K562 (cell line): ENCODE measurements around the gene HRH4. TPM values are rescaled to one million over a fixed set of nuclear protein-coding genes. Genes with fewer than 3 reads are reported as not detected.

Experiments used
- ATAC-seq: fragments of 200-7000 bp; cut with Tn5 transposase; 3 replicates; pipeline ENCODE4 v1.9.1; 2020; ENCODE audit warnings: moderate library complexity
- Bru-seq: library from RNA; stranded (reverse); fragments of 400-500 nt; gene quantifications from one replicate; lab custom pipeline; 2021; lab: Mats Ljungman, UMichigan
- BruChase-seq, 2 experiments: library from RNA; stranded (reverse); fragments of 400-500 nt; gene quantifications; one replicate each; lab custom pipeline; 2021; lab: Mats Ljungman, UMichigan
- BruUV-seq: library from RNA; stranded (reverse); fragments of 400-500 nt; replicated peaks from 2 replicates; lab custom pipeline; 2021; lab: Mats Ljungman, UMichigan
- CTCF ChIA-PET: fragments of 300-600 bp; formaldehyde crosslinking; extraction: SDS; loops from one replicate; lab custom pipeline; 2021; ENCODE audit warnings: low intra/inter-chr PET ratio; lab: Yijun Ruan, JAX
- POLR2A ChIA-PET: fragments of 300-600, 350-650 bp; sonication (Branson Sonifier 250); formaldehyde crosslinking; extraction: SDS; loops from one replicate; lab custom pipeline; 2021; ENCODE audit warnings: antibody characterized with exemption, inconsistent platforms; lab: Yijun Ruan, JAX
- DNase-seq, 4 experiments: peaks; one replicate each; pipeline versions ENCODE4 v3.0.0 to v3.0.0-alpha.2; 2011 to 2018; ENCODE audit warnings: low spot score in 3 of 4, mixed read lengths in 3 of 4; ENCODE audit errors: extremely low read depth in 1 of 4
- FAIRE-seq: peaks from 2 replicates; lab custom pipeline; 2011; peaks lifted over from hg19 to GRCh38; lab: Jason Lieb, UNC
- H2AFZ ChIP-seq: 2 replicates; pipeline ENCODE4 v1.6.0; 2011; ENCODE audit warnings: low read depth, low read length, control low read depth, inconsistent platforms
- H3K27ac ChIP-seq: fragments of 200-600 bp; 3 replicates; pipeline ENCODE4 v1.8.0; 2011; ENCODE audit warnings: low read depth, mild to moderate bottlenecking, control low read depth, inconsistent platforms, low read length, moderate library complexity, mixed read lengths; ENCODE audit errors: extremely low read depth
- H3K27me3 ChIP-seq, 2 experiments: fragments of 300-600 bp in 1 of 2; 2 replicates in 1 of 2; 3 replicates in 1 of 2; pipeline versions ENCODE4 v1.6.0 to v1.8.0; 2011; ENCODE audit warnings: inconsistent platforms in 2 of 2, low read length in 2 of 2, mild to moderate bottlenecking in 1 of 2, mixed read lengths in 1 of 2, moderate library complexity in 1 of 2; ENCODE audit not compliant: control insufficient read depth in 2 of 2, insufficient read depth in 2 of 2
- H3K36me3 ChIP-seq: fragments of 300-600 bp; 3 replicates; pipeline ENCODE4 v1.8.0; 2011; ENCODE audit warnings: mild to moderate bottlenecking, low read length, inconsistent platforms; ENCODE audit not compliant: control insufficient read depth, insufficient read depth
- H3K4me1 ChIP-seq, 2 experiments: fragments of 200-600 bp in 1 of 2; replicated peaks in 1 of 2; 2 replicates in 1 of 2; 3 replicates in 1 of 2; pipeline versions ENCODE4 v1.5.1 to v1.8.0; 2011; ENCODE audit warnings: inconsistent platforms in 2 of 2, low read length in 2 of 2, mild to moderate bottlenecking in 1 of 2, mixed read lengths in 1 of 2, moderate library complexity in 1 of 2; ENCODE audit not compliant: control insufficient read depth in 2 of 2, insufficient read depth in 2 of 2
- H3K4me2 ChIP-seq: 2 replicates; pipeline ENCODE4 v1.6.1; 2011; ENCODE audit warnings: low read length, control low read depth, inconsistent platforms, mixed read lengths; ENCODE audit not compliant: insufficient read depth
- H3K4me3 ChIP-seq: fragments of 200-600 bp; sonication (generic), shearing (Covaris generic); 2 replicates; pipeline ENCODE4 v1.5.1; 2016; ENCODE audit warnings: control low read depth, inconsistent platforms
- H3K79me2 ChIP-seq: fragments of 200-600 bp; 3 replicates; pipeline ENCODE4 v1.8.0; 2011; ENCODE audit warnings: low read length, inconsistent platforms; ENCODE audit not compliant: control insufficient read depth, insufficient read depth
- H3K9ac ChIP-seq, 2 experiments: 2 replicates each; pipeline versions ENCODE4 v1.6.0 to v1.6.1; 2011; ENCODE audit warnings: low read depth in 2 of 2, low read length in 2 of 2, control low read depth in 1 of 2, inconsistent platforms in 1 of 2, mild to moderate bottlenecking in 1 of 2, mixed read lengths in 1 of 2; ENCODE audit not compliant: insufficient read depth in 1 of 2
- H3K9me1 ChIP-seq: one replicate; pipeline ENCODE4 v1.6.0; 2011; ENCODE audit warnings: inconsistent platforms, mild to moderate bottlenecking, low read length, moderate library complexity; ENCODE audit not compliant: control insufficient read depth, insufficient read depth
- H3K9me3 ChIP-seq: replicated peaks from 2 replicates; pipeline ENCODE4 v1.5.1; 2011; ENCODE audit warnings: low read depth, low read length, inconsistent platforms; ENCODE audit not compliant: control insufficient read depth, insufficient read depth
- H4K20me1 ChIP-seq: replicated peaks from 2 replicates; pipeline ENCODE4 v1.6.1; 2011; ENCODE audit warnings: low read length, inconsistent platforms, mixed read lengths; ENCODE audit not compliant: control insufficient read depth, insufficient read depth
- BCLAF1 ChIP-seq, 2 experiments: fragments of 450-650 bp in 1 of 2; IDR thresholded peaks; 2 replicates each; pipeline ENCODE4 v1.6.1; 2011 to 2017; ENCODE audit warnings: low read depth in 2 of 2, antibody characterized with exemption in 1 of 2, borderline replicate concordance in 1 of 2, low read length in 1 of 2, mild to moderate bottlenecking in 1 of 2, mixed read lengths in 1 of 2; ENCODE audit not compliant: control insufficient read depth in 1 of 2
- BRD9 ChIP-seq: fragments of 450-650 bp; IDR thresholded peaks from 2 replicates; pipeline ENCODE4 v1.6.1; 2018; ENCODE audit warnings: low read depth; ENCODE audit not compliant: partially characterized antibody
- CCAR2 ChIP-seq: fragments of 200-400 bp; formaldehyde crosslinking; IDR thresholded peaks from 2 replicates; pipeline ENCODE4 v1.6.1; 2017; ENCODE audit warnings: mild to moderate bottlenecking, low read depth, low read length
- CGGBP1 ChIP-seq: fragments of 250-450 bp; sonication (Bioruptor Pico); IDR thresholded peaks from 2 replicates; pipeline ENCODE4 v1.9.0; 2021; ENCODE audit warnings: mild to moderate bottlenecking
- ERF ChIP-seq: fragments of 450-650 bp; formaldehyde crosslinking; IDR thresholded peaks from 2 replicates; pipeline ENCODE4 v1.4.0; 2020; ENCODE audit warnings: mild to moderate bottlenecking, mixed read lengths
- FOXJ3 ChIP-seq: sonication (generic); formaldehyde crosslinking; IDR thresholded peaks from 2 replicates; pipeline ENCODE4 v1.4.0; 2020; ENCODE audit warnings: mild to moderate bottlenecking, missing genetic modification reagents
- L3MBTL2 ChIP-seq: fragments of 450-650 bp; IDR thresholded peaks from 2 replicates; pipeline ENCODE4 v1.6.1; 2016; ENCODE audit warnings: mild to moderate bottlenecking, moderate library complexity
- MCM2 ChIP-seq: fragments of 450-650 bp; IDR thresholded peaks from 2 replicates; pipeline ENCODE4 v1.6.1; 2017; ENCODE audit warnings: low read depth, mild to moderate bottlenecking
- PHF21A ChIP-seq: fragments of 450-650 bp; IDR thresholded peaks from 2 replicates; pipeline ENCODE4 v1.6.1; 2017; ENCODE audit warnings: low read depth, borderline replicate concordance
- POLR2H ChIP-seq: IDR thresholded peaks from 2 replicates; pipeline ENCODE4 v1.6.1; 2016; ENCODE audit warnings: missing genetic modification characterization, low read depth, mild to moderate bottlenecking, control low read depth, missing compliant biosample characterization, moderate library complexity
- RBM17 ChIP-seq: fragments of 200-400 bp; formaldehyde crosslinking; IDR thresholded peaks from 2 replicates; pipeline ENCODE4 v1.6.1; 2017; ENCODE audit warnings: low read depth, mild to moderate bottlenecking, low read length, borderline replicate concordance
- SNIP1 ChIP-seq: fragments of 450-650 bp; IDR thresholded peaks from 2 replicates; pipeline ENCODE4 v1.7.1; 2017; ENCODE audit warnings: low read depth, mild to moderate bottlenecking
- SRSF1 ChIP-seq: fragments of 200-400 bp; formaldehyde crosslinking; IDR thresholded peaks from 2 replicates; pipeline ENCODE4 v1.6.1; 2017; ENCODE audit warnings: mild to moderate bottlenecking, low read depth, low read length, moderate library complexity
- ZC3H8 ChIP-seq: fragments of 450-650 bp; IDR thresholded peaks from 2 replicates; pipeline ENCODE4 v1.6.1; 2017
- ZNF134 ChIP-seq: fragments of 250-450 bp; sonication (Bioruptor Pico); conservative IDR thresholded peaks from 2 replicates; pipeline ENCODE4 v1.4.0; 2020
- ZNF347 ChIP-seq: fragments of 450-650 bp; formaldehyde crosslinking; IDR thresholded peaks from 2 replicates; pipeline ENCODE4 v1.4.0; 2020; ENCODE audit warnings: low read depth, mild to moderate bottlenecking, moderate library complexity
- ZNF766 ChIP-seq: fragments of 200-800 bp; sonication (Bioruptor generic); conservative IDR thresholded peaks from 2 replicates; pipeline ENCODE4 v1.6.1; 2016; ENCODE audit warnings: missing genetic modification characterization, missing compliant biosample characterization
- WGBS: fragments of 100-300 bp; shearing (Covaris generic); methylation state at CpG from one replicate; pipeline ENCODE4 v1.1.6; 2016; ENCODE audit warnings: low coverage, mixed read lengths; ENCODE audit not compliant: insufficient coverage; ENCODE audit errors: missing lambda C conversion rate; 5-methylcytosine and 5-hydroxymethylcytosine counted together
- in situ Hi-C: fragments of 300-500 bp; cut with MboI; formaldehyde crosslinking; loops from 4 replicates; pipeline ENCODE4 v1.15.0; 2018; ENCODE audit warnings: inconsistent platforms, mixed read lengths
- intact Hi-C: fragments of 100-400 bp; cut with micrococcal nuclease; formaldehyde crosslinking; loops from 2 replicates; pipeline ENCODE4 v1.14.2; 2022
- long read RNA-seq, 3 experiments: library from polyadenylated mRNA in 2 of 3; library from RNA in 1 of 3; unstranded in 2 of 3; stranded (forward) in 1 of 3; transcript quantifications; one replicate each; pipeline ENCODE4 v2.0.0, GENCODE V29; 2019 to 2022
- polyA minus RNA-seq, 3 experiments: library from RNA; depleted of rRNA, polyadenylated mRNA; stranded (reverse); fragments of >200 nt; gene quantifications; 2 replicates each; pipeline ENCODE4 v1.2.3, GENCODE V29; 2011
- polyA plus RNA-seq, 8 experiments: library from polyadenylated mRNA; depleted of rRNA in 4 of 8; stranded (reverse) in 5 of 8; unstranded in 3 of 8; fragments of >200 nt; fragmentation: Nextera tagmentation in 2 of 8; fragmentation: Illumina TruSeq in 1 of 8; extraction: Ambion mirVana in 2 of 8; extraction: Trizol in 1 of 8; gene quantifications; 2 replicates each; pipeline versions ENCODE4 v1.2.1 to v1.2.3, GENCODE V29; 2011 to 2014; ENCODE audit warnings: inconsistent platforms in 1 of 8, missing spikeins in 1 of 8
- total RNA-seq, 7 experiments: library from RNA; depleted of rRNA in 6 of 7; stranded (reverse); fragments of >200 nt in 6 of 7; fragmentation: Illumina TruSeq in 2 of 7; extraction: Trizol in 2 of 7; gene quantifications; 2 replicates each; pipeline versions ENCODE4 v1.2.1 to v1.2.3, GENCODE V29; 2011 to 2021; ENCODE audit warnings: low replicate concordance in 1 of 7

HRH4 gene
- total RNA-seq (2011; cell fraction: chromatin; rRNA removed; ENCODE audit: low replicate concordance): not detected in 2 replicates
- not detected in 2 replicates for total RNA-seq (2011; cell fraction: nucleolus; rRNA removed)
- not detected in 2 replicates for total RNA-seq (2011; cell fraction: nucleoplasm; rRNA removed)
- total RNA-seq (2014; rRNA removed) (not detected in 2 replicates), total RNA-seq (2014; rRNA removed; fragmentation: Illumina TruSeq; extraction: Trizol) (not detected in 2 replicates), total RNA-seq (2015; rRNA removed; fragmentation: Illumina TruSeq; extraction: Trizol) (not detected in 2 replicates), total RNA-seq (2021) (not detected in 2 replicates), polyA plus RNA-seq (2011; rRNA removed) (not detected in 2 replicates), polyA plus RNA-seq (2014; fragmentation: Illumina TruSeq; extraction: Trizol) (not detected in 2 replicates), polyA plus RNA-seq (2014; fragmentation: Nextera tagmentation; extraction: Ambion mirVana) (not detected), polyA plus RNA-seq (2014; rRNA removed) (not detected in 2 replicates), polyA minus RNA-seq (2011; rRNA and poly(A)+ RNA removed) (not detected in 2 replicates), Bru-seq, nascent RNA (percentile 36 among the genes with signal in this experiment), BruChase-seq, experiment 1, labeled RNA remaining after a 2-hour chase (percentile 45 among the genes with signal in this experiment), BruChase-seq, experiment 2, labeled RNA remaining after a 6-hour chase (percentile 45 among the genes with signal in this experiment)
- polyA plus RNA-seq (2011; cell fraction: cytosol; rRNA removed): not detected in 2 replicates
- not detected in 2 replicates for polyA plus RNA-seq (2011; cell fraction: nucleus; rRNA removed)
- polyA plus RNA-seq (2012): 0.07 TPM in 1 of 2 replicates, not detected in the other
- not detected in 2 replicates for polyA minus RNA-seq (2011; cell fraction: cytosol; rRNA and poly(A)+ RNA removed)
- polyA minus RNA-seq (2011; cell fraction: nucleus; rRNA and poly(A)+ RNA removed): not detected in 2 replicates
- long read RNA-seq, experiment 1: 0 reads
- long read RNA-seq, experiment 2: 0 reads
- long read RNA-seq, experiment 3: 0 reads

- Histone ChIP-seq H3K79me2 (no peaks in the 10 kb centered on the region), H3K36me3 (no peaks in the 10 kb centered on the region), H3K9me3 (no peaks in the 10 kb centered on the region), H3K4me3 (no peak within 1 kb of the TSS), H3K9me1 (no peaks in the 10 kb centered on the region), H3K27ac (no peak within 1 kb of the TSS), H3K4me2 (no peak within 1 kb of the TSS), H4K20me1 (no peaks in the 10 kb centered on the region), H3K4me1 (no peaks in the 10 kb centered on the region), H3K9ac (no peak within 1 kb of the TSS), H3K27me3 (no peaks in the 10 kb centered on the region), H2AFZ (no peak within 1 kb of the TSS)
- 0% methylated on average over 1 of the region's 1 CpG for WGBS
- CTCF ChIA-PET: no interaction called here
- in situ Hi-C loops (no loop called here), intact Hi-C loops (no loop called here)
- no TSS peak for BruUV-seq
- ATAC-seq (no peak), FAIRE-seq (no peak), DNase-seq (no peak)
- POLR2A ChIA-PET: no interaction called here
- TF ChIP-seq PHF21A: no peak
- no peak for TF ChIP-seq SNIP1
- TF ChIP-seq FOXJ3: no peak
- TF ChIP-seq ZNF766: no peak
- TF ChIP-seq ZC3H8: no peak
- no peak for TF ChIP-seq MCM2
- TF ChIP-seq ZNF347 (CRISPR knock-in tag): no peak
- TF ChIP-seq RBM17: no peak
- TF ChIP-seq SRSF1: no peak
- TF ChIP-seq POLR2H (tag): no peak
- TF ChIP-seq CCAR2: no peak
- no peak for TF ChIP-seq BCLAF1 (IDR thresholded peaks at IDR 0.05; ENCODE audit: borderline replicate concordance in 1 of 2, control insufficient read depth in 1 of 2, low read depth in 2 of 2, low read length in 1 of 2)
- TF ChIP-seq CGGBP1 (CRISPR knock-in tag): no peak
- no peak for TF ChIP-seq L3MBTL2
- TF ChIP-seq ZNF134 (CRISPR knock-in tag): no peak
- no peak for TF ChIP-seq ERF (CRISPR knock-in tag)
- TF ChIP-seq BRD9: no peak
Measured at GRCh38 chr18:24460388-24460787, at the start of gene HRH4. Gene HRH4 (plus strand): TSS chr18:24460637. CDS start chr18:24460729, 92 bp downstream.
